Activated T-cell treated with anti-CD3 and anti-CD28 coated beads, Interleukin-2, amount 50 U/mL, for 24 hours (primary cell): ENCODE measurements around the gene GBGT1.

Source experiments
- DNase-seq: peaks from one replicate; pipeline ENCODE4 v3.0.0-alpha.2; 2020
- H3K27ac Mint-ChIP-seq: 2 replicates; pipeline ENCODE4 v1.8.0; 2020; ENCODE audit warnings: mild to moderate bottlenecking, mixed read lengths
- H3K27me3 Mint-ChIP-seq: 2 replicates; pipeline ENCODE4 v1.8.0; 2020; ENCODE audit warnings: mixed read lengths
- H3K36me3 Mint-ChIP-seq: 2 replicates; pipeline ENCODE4 v1.8.0; 2020; ENCODE audit warnings: low read depth, mixed read lengths
- H3K4me1 Mint-ChIP-seq: 2 replicates; pipeline ENCODE4 v1.8.0; 2020; ENCODE audit warnings: low read depth, mixed read lengths
- H3K4me3 Mint-ChIP-seq: 2 replicates; pipeline ENCODE4 v1.8.0; 2020; ENCODE audit warnings: mild to moderate bottlenecking, moderate library complexity, mixed read lengths
- H3K9me3 Mint-ChIP-seq: 2 replicates; pipeline ENCODE4 v1.8.0; 2020; ENCODE audit warnings: mixed read lengths

The GBGT1 gene

DNA sequence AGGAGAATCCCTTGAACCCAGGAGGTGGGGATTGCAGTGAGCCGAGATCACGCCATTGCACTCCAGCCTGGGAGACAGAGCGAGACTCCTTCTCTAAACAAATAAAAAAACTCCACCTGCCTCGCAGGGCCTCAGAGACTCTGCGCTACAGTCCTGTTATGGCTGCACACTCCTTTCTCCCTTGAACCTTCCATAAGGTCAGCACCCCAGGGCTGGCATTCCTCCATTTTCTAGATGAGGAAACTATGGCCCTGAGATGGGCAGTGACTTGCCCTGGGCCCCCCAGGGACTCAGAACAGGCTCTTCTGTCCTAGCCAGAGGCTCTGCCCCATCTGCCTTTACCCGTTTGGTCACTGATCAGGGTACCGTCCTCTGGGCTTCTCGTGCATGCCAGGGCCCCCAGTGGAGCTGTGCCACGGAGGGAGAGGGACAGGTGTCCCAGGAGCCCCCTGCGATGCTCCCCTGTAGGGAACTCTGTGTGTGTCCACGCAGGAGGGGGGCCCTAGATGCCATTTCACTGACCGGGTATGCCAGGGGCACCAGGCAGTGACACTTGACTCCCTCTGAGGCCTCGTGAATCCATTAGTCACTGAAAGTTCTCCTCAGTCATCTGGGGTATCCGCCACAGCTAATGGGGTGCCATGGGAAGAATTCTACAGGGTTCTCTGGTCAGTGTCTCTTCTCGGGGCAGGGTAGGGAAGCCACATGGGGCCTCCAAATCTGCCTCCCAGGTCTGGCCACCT is 58.8 kb downstream of the GBGT1 start:
- H3K27me3 Mint-ChIP-seq: no peaks in the 10 kb centered on the region
- peaks cover 1% of the 10 kb centered on the region for H3K4me1 Mint-ChIP-seq
- peaks cover 90% of the 10 kb centered on the region for H3K36me3 Mint-ChIP-seq
- no peaks in the 10 kb centered on the region for H3K9me3 Mint-ChIP-seq
- peak overlapping the region; percentile 31 for H3K27ac Mint-ChIP-seq
- DNase-seq: no peak
- H3K4me3 Mint-ChIP-seq: no peak overlapping the region

DNA sequence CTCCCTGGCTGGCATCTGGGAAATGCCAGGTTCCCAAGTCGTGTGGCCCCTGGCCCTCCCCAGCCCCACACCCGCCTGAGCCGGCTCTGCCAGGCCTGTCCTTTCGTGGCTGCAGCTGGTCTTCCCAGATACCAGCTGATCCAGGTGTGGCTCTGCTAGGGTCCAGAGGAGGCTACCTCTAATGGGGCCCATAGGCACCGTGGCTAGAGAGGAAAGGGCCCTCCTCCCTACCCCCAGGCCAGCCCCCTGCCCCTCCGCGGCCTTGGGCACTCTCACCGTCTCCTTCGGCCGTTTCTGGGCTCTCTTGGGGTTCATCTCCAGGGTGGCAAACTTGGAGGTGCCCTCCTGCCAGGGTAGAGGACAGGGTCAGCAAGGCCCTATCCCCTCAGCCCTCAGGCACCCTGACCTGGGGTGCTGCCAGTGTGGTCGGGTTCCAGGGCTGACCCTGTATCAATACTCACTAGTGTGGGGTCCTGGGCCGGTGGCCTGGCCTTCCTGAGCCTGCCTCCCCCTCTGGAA is 59.7 kb downstream of the GBGT1 start:
- H3K9me3 Mint-ChIP-seq: no peaks in the 10 kb centered on the region
- H3K4me1 Mint-ChIP-seq: no peaks in the 10 kb centered on the region
- H3K36me3 Mint-ChIP-seq: peaks cover 90% of the 10 kb centered on the region
- no peak overlapping the region for H3K4me3 Mint-ChIP-seq
- no peaks in the 10 kb centered on the region for H3K27me3 Mint-ChIP-seq
- no peak overlapping the region for H3K27ac Mint-ChIP-seq
- DNase-seq: no peak

DNA sequence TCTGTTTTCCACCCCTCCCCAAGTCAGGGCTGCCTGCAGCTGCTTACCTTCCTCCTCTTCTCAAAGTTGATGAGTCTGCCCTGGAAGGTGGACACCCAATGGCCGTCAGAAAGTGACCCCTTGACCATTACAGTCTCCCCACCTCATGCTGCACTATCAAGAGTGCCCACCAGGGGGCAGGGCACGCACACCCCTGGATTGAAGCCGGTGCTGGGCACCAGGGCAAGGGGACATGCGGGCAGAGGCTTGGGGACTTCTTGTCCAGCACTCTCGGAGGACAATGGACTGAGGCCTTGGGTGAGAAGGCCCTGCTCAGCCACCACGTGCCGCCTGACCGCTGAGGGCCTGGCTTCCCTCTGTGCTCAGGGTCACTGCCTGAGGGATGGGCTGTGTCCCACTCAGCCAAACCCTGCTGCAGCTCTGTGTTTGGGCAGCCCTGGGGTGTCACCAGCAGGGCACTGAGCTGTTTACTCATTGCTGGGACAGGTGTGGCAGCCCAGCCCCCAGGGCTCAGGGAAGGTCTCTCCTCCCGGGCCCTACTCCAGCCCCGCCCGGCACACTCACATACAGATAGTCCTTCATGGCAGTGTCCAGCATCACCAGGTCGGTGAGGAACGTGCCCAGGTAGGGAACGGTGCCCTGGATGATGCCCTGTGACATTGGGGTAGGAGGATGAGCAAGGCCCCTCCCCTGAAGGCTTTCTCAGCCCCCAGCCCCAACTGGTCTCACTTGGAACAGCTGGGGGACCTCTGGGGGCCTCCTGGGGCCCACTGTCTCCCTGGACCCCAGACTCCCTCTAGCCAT is 60.3 kb downstream of the GBGT1 start:
- DNase-seq: peak; percentile 73
- H3K27me3 Mint-ChIP-seq: no peaks in the 10 kb centered on the region
- H3K4me3 Mint-ChIP-seq: no peak overlapping the region
- H3K9me3 Mint-ChIP-seq: no peaks in the 10 kb centered on the region
- H3K4me1 Mint-ChIP-seq: no peaks in the 10 kb centered on the region
- H3K36me3 Mint-ChIP-seq: peaks cover 92% of the 10 kb centered on the region
- peak overlapping the region; percentile 47 for H3K27ac Mint-ChIP-seq
